A549 (cell line): ENCODE data around the gene STAM. TPM values are rescaled to one million over a fixed set of nuclear protein-coding genes. Genes with fewer than 3 reads are reported as not detected.
A peak's percentile ranks its signal among the peaks of the same experiment; 100 is the strongest.

Source experiments
- ATAC-seq, 2 experiments: fragments of 200-7000 bp in 1 of 2; fragments of >200 bp in 1 of 2; cut with Nextera tagmentation in 1 of 2; cut with Tn5 transposase in 1 of 2; 3 replicates each; pipeline versions ENCODE4 v1.8.0 to v1.9.1; 2018 to 2020; ENCODE audit warnings: mild to moderate bottlenecking in 1 of 2, moderate library complexity in 1 of 2
- CTCF ChIA-PET: fragments of 300-600 bp; sonication (Branson Sonifier 250); formaldehyde crosslinking; extraction: SDS; loops from one replicate; lab custom pipeline; 2021; ENCODE audit warnings: antibody characterized with exemption, inconsistent platforms; lab: Yijun Ruan, JAX
- POLR2A ChIA-PET: fragments of 350-600 bp; formaldehyde crosslinking; extraction: SDS; loops from one replicate; lab custom pipeline; 2021; ENCODE audit warnings: antibody characterized with exemption, inconsistent platforms; lab: Yijun Ruan, JAX
- DNase-seq, 2 experiments: peaks; one replicate each; pipeline versions ENCODE4 v3.0.0 to v3.0.0-alpha.2; 2011 to 2016; ENCODE audit warnings: low read depth in 1 of 2, low spot score in 1 of 2
- FAIRE-seq: peaks from 2 replicates; lab custom pipeline; 2011; peaks lifted over from hg19 to GRCh38; lab: Jason Lieb, UNC
- H3K27ac ChIP-seq, 2 experiments: fragments of >200 bp; sonication (Bioruptor Twin); formaldehyde crosslinking; 3 replicates each; pipeline ENCODE4 v1.5.1; 2016 to 2017
- H3K4me1 ChIP-seq: fragments of >200 bp; sonication (Bioruptor Twin); formaldehyde crosslinking; 3 replicates; pipeline ENCODE4 v1.6.1; 2016
- H3K4me2 ChIP-seq: fragments of >200 bp; sonication (Bioruptor Twin); formaldehyde crosslinking; 3 replicates; pipeline ENCODE4 v1.6.1; 2016
- H3K4me3 ChIP-seq: fragments of >200 bp; sonication (Bioruptor Twin); formaldehyde crosslinking; 3 replicates; pipeline ENCODE4 v1.5.1; 2016
- H3K9me3 ChIP-seq: fragments of >200 bp; sonication (Bioruptor Twin); formaldehyde crosslinking; 3 replicates; pipeline ENCODE4 v1.6.1; 2016
- CBX8 ChIP-seq: fragments of 200-600 bp; sonication (generic); IDR thresholded peaks from 2 replicates; pipeline ENCODE4 v1.6.1; 2016
- CEBPB ChIP-seq, 2 experiments: fragments of >200 bp in 1 of 2; sonication (Bioruptor Twin) in 1 of 2; formaldehyde crosslinking in 1 of 2; IDR thresholded peaks; 2 replicates each; pipeline ENCODE4 v1.6.1; 2012 to 2016
- CHD2 ChIP-seq: fragments of 150-350 bp; IDR thresholded peaks from 2 replicates; pipeline ENCODE4 v1.6.1; 2014; ENCODE audit warnings: low read length; ENCODE audit not compliant: partially characterized antibody
- EHMT2 ChIP-seq: fragments of 200-600 bp; sonication (generic); IDR thresholded peaks from 2 replicates; pipeline ENCODE4 v1.6.1; 2016; ENCODE audit warnings: antibody characterized with exemption, low read depth, mild to moderate bottlenecking, moderate library complexity
- ESRRA ChIP-seq: fragments of 150-350 bp; IDR thresholded peaks from 2 replicates; pipeline ENCODE4 v1.6.1; 2014; ENCODE audit warnings: mild to moderate bottlenecking, low read length, borderline replicate concordance
- FOXS1 ChIP-seq: fragments of 250-450 bp; sonication (Bioruptor Pico); IDR thresholded peaks from 2 replicates; pipeline ENCODE4 v1.5.0; 2020; ENCODE audit warnings: mild to moderate bottlenecking, moderate library complexity
- GATA3 ChIP-seq: IDR thresholded peaks from 2 replicates; pipeline ENCODE4 v1.6.1; 2012; ENCODE audit warnings: borderline replicate concordance
- HES2 ChIP-seq: fragments of >200 bp; sonication (Bioruptor Twin); formaldehyde crosslinking; IDR thresholded peaks from 2 replicates; pipeline ENCODE4 v1.6.1; 2016
- HOXA7 ChIP-seq: fragments of 250-450 bp; sonication (Bioruptor Pico); IDR thresholded peaks from 2 replicates; pipeline ENCODE4 v1.5.0; 2020; ENCODE audit warnings: mild to moderate bottlenecking, moderate library complexity
- HOXB13 ChIP-seq: fragments of 250-450 bp; sonication (Bioruptor Pico); IDR thresholded peaks from 2 replicates; pipeline ENCODE4 v1.5.0; 2020; ENCODE audit warnings: low read depth, mild to moderate bottlenecking, moderate library complexity
- JUNB ChIP-seq: fragments of >200 bp; sonication (Bioruptor Twin); formaldehyde crosslinking; IDR thresholded peaks from 2 replicates; pipeline ENCODE4 v1.6.1; 2016
- KDM1A ChIP-seq: fragments of 200-600 bp; sonication (generic); IDR thresholded peaks from 2 replicates; pipeline ENCODE4 v1.6.1; 2016; ENCODE audit warnings: low read depth, mild to moderate bottlenecking
- MAFK ChIP-seq: fragments of 450-650 bp; IDR thresholded peaks from 2 replicates; pipeline ENCODE4 v1.6.1; 2014; ENCODE audit not compliant: partially characterized antibody
- MAX ChIP-seq: IDR thresholded peaks from 2 replicates; pipeline ENCODE4 v1.6.1; 2012
- NPAS2 ChIP-seq: fragments of 250-450 bp; sonication (Bioruptor Pico); IDR thresholded peaks from 2 replicates; pipeline ENCODE4 v1.8.0; 2022; ENCODE audit warnings: mild to moderate bottlenecking, moderate library complexity, borderline replicate concordance
- NR3C1 ChIP-seq: fragments of >200 bp; sonication (Bioruptor Twin); formaldehyde crosslinking; IDR thresholded peaks from 3 replicates; pipeline ENCODE4 v1.6.1; 2017
- POLR2A ChIP-seq: IDR thresholded peaks from 2 replicates; pipeline ENCODE4 v1.6.1; 2012; ENCODE audit warnings: mild to moderate bottlenecking, low read length
- RARB ChIP-seq: fragments of 250-450 bp; sonication (Bioruptor Pico); IDR thresholded peaks from 2 replicates; pipeline ENCODE4 v1.8.0; 2021; ENCODE audit warnings: mild to moderate bottlenecking, moderate library complexity
- RNF2 ChIP-seq: fragments of 200-600 bp; sonication (generic); IDR thresholded peaks from 2 replicates; pipeline ENCODE4 v1.6.1; 2016; ENCODE audit warnings: low read depth, mild to moderate bottlenecking, antibody characterized with exemption, moderate library complexity, borderline replicate concordance
- SMC3 ChIP-seq: fragments of >200 bp; sonication (Bioruptor Twin); formaldehyde crosslinking; IDR thresholded peaks from 3 replicates; pipeline ENCODE4 v1.6.1; 2018; ENCODE audit warnings: inconsistent platforms
- SREBF2 ChIP-seq: fragments of 450-650 bp; IDR thresholded peaks from 2 replicates; pipeline ENCODE4 v1.6.1; 2014; ENCODE audit warnings: mild to moderate bottlenecking, moderate library complexity
- TP53 ChIP-seq: fragments of 250-450 bp; sonication (Bioruptor Pico); IDR thresholded peaks from 2 replicates; pipeline ENCODE4 v1.5.0; 2021; ENCODE audit warnings: mild to moderate bottlenecking, moderate library complexity
- ZSCAN20 ChIP-seq: fragments of 250-450 bp; sonication (Bioruptor Pico); IDR thresholded peaks from 2 replicates; pipeline ENCODE4 v1.8.0; 2022; ENCODE audit warnings: mild to moderate bottlenecking, moderate library complexity
- WGBS: methylation state at CpG from one replicate; pipeline ENCODE4 v1.1.6; 2017; ENCODE audit errors: missing lambda C conversion rate; 5-methylcytosine and 5-hydroxymethylcytosine counted together
- polyA plus RNA-seq, 4 experiments: library from polyadenylated mRNA; depleted of rRNA in 3 of 4; stranded (reverse); fragments of >200 nt; fragmentation: RNase III in 1 of 4; extraction: RNeasy Plus Mini Kit Qiagen cat#74134 plus additional on column Dnase treatment in 1 of 4; gene quantifications; 2 replicates in 3 of 4; 3 replicates in 1 of 4; pipeline ENCODE4 v1.2.3, GENCODE V29; 2011 to 2017
- TF ChIP-seq, protein P1 (sequence below): fragments of 200-600 bp; sonication (generic); IDR thresholded peaks from 2 replicates; pipeline ENCODE4 v1.6.1; 2016; ENCODE audit warnings: antibody characterized with exemption, mild to moderate bottlenecking, moderate library complexity

The STAM gene
- polyA plus RNA-seq, 2 of the 4 experiments (the other 2 are of a cell fraction): 24.4 to 51.7 TPM

GRCh38 chr10:17749890-17750289 is 105.9 kb downstream of the STAM start:
- POLR2A ChIA-PET: no interaction called here

GRCh38 chr10:17751781-17752445 is 108.0 kb downstream of the STAM start, which contains the start of gene TMEM236:
Gene TMEM236 (plus strand): TSS chr10:17752201. CDS start chr10:17752296, 95 bp downstream.
- CTCF ChIA-PET: no interaction called here
- ATAC-seq (no peak), FAIRE-seq (no peak), DNase-seq (no peak)
- Histone ChIP-seq H3K9me3 (no peaks in the 10 kb centered on the region), H3K27ac (0 out of 6 replicates have a peak within 1 kb of the TSS, but pooled peaks of 1 of the 2 experiments have one; percentile 11), H3K4me2 (no peak within 1 kb of the TSS), H3K4me3 (no peak within 1 kb of the TSS), H3K4me1 (peaks cover 6% of the 10 kb centered on the region; the same call in 1 of the 3 replicates)
- no peak for TF ChIP-seq HOXA7 (CRISPR knock-in tag)
- no peak for TF ChIP-seq MAFK
- POLR2A ChIA-PET: no interaction called here
- 76% methylated on average over 9 of the region's 9 CpGs for WGBS

More at GRCh38 chr10:17749890-17750289, 105.9 kb downstream of the STAM start:
- no peak for DNase-seq
- peaks cover 6% of the 10 kb centered on the region; the same call in 1 of the 3 replicates for H3K4me1 ChIP-seq
- CTCF ChIA-PET: interaction anchor here (4.8 kb wide), 1 partner anchor 12 kb away, joined by 18 read pairs; no protein-coding TSS in a partner anchor
- FAIRE-seq: no peak
- 87% methylated on average over 8 of the region's 8 CpGs for WGBS
- no peak overlapping the region for H3K4me2 ChIP-seq
- no peak overlapping the region for H3K4me3 ChIP-seq
- no peak for ATAC-seq
- no peaks in the 10 kb centered on the region for H3K9me3 ChIP-seq
- H3K27ac ChIP-seq: 0 out of 6 replicates have a peak overlapping the region, but pooled peaks of 1 of the 2 experiments have one; percentile 3
- no peak for TF ChIP-seq HES2
- TF ChIP-seq SREBF2: no peak
- TF ChIP-seq RARB (CRISPR knock-in tag): no peak
- no peak for TF ChIP-seq NR3C1
- no peak for TF ChIP-seq CEBPB (IDR thresholded peaks at IDR 0.05)
- TF ChIP-seq, all 56 proteins: peak for 0

- FAIRE-seq: no peak
- peak; percentile 47 to 61; a peak in 3 of 6 replicates for ATAC-seq
- Histone ChIP-seq H3K4me1 (no peaks in the 10 kb centered on the region), H3K4me2 (peak overlapping the region; percentile 42), H3K4me3 (no peak overlapping the region), H3K27ac (0 out of 6 replicates have a peak overlapping the region, but pooled peaks of 1 of the 2 experiments have one; percentile 5), H3K9me3 (no peaks in the 10 kb centered on the region)
- DNase-seq: peak; percentile 7 to 21
- peak; percentile 7 for TF ChIP-seq MAFK
- no peak for TF ChIP-seq ESRRA
- ChIA-PET CTCF (interaction anchor here (0.6 to 3.0 kb wide), 5 partner anchors 11 to 631 kb away, joined by 3 to 11 read pairs (median 5); no protein-coding TSS in a partner anchor), POLR2A (interaction anchor here (1.0 kb wide), 1 partner anchor 79 kb away, joined by 5 read pairs; no protein-coding TSS in a partner anchor)
- 61% methylated on average over 7 of the region's 7 CpGs for WGBS
Measured at GRCh38 chr10:17756557-17757217, 112.7 kb downstream of the STAM start.

DNA sequence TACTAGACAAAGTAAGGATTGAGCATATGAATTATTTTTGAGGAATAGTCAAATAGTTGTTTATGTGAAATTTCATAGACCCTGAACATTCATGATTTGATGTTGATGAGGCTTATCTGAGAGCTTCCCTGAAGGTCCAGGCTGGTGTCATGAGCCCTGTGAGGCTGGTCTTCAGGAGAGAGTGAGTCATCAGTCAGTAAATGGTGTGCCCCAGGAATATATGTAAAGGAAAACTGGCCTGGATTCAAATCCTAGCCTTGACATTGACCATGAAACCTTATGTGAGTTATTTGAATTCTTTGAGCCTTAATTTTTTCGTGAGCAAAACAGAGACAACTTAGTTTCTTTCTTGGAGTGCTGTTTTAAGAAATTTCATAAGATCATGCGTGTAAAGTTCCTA is 114.2 kb downstream of the STAM start:
- H3K9me3 ChIP-seq: no peaks in the 10 kb centered on the region
- FAIRE-seq (no peak), DNase-seq (no peak), ATAC-seq (no peak)
- no peak for TF ChIP-seq FOXS1 (CRISPR knock-in tag)
- no peak for TF ChIP-seq KDM1A
- TF ChIP-seq EHMT2: no peak
- TF ChIP-seq TP53 (CRISPR knock-in tag): no peak
- no peak for TF ChIP-seq MAX
- TF ChIP-seq, protein P1, sequence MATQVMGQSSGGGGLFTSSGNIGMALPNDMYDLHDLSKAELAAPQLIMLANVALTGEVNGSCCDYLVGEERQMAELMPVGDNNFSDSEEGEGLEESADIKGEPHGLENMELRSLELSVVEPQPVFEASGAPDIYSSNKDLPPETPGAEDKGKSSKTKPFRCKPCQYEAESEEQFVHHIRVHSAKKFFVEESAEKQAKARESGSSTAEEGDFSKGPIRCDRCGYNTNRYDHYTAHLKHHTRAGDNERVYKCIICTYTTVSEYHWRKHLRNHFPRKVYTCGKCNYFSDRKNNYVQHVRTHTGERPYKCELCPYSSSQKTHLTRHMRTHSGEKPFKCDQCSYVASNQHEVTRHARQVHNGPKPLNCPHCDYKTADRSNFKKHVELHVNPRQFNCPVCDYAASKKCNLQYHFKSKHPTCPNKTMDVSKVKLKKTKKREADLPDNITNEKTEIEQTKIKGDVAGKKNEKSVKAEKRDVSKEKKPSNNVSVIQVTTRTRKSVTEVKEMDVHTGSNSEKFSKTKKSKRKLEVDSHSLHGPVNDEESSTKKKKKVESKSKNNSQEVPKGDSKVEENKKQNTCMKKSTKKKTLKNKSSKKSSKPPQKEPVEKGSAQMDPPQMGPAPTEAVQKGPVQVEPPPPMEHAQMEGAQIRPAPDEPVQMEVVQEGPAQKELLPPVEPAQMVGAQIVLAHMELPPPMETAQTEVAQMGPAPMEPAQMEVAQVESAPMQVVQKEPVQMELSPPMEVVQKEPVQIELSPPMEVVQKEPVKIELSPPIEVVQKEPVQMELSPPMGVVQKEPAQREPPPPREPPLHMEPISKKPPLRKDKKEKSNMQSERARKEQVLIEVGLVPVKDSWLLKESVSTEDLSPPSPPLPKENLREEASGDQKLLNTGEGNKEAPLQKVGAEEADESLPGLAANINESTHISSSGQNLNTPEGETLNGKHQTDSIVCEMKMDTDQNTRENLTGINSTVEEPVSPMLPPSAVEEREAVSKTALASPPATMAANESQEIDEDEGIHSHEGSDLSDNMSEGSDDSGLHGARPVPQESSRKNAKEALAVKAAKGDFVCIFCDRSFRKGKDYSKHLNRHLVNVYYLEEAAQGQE: no peak
- TF ChIP-seq NPAS2 (CRISPR knock-in tag): no peak
- TF ChIP-seq HOXA7 (CRISPR knock-in tag): no peak
- TF ChIP-seq ZSCAN20 (CRISPR knock-in tag): no peak
- TF ChIP-seq SREBF2: no peak
- TF ChIP-seq CBX8: no peak
- TF ChIP-seq ESRRA: no peak
- no peak for TF ChIP-seq GATA3
- TF ChIP-seq JUNB: no peak
- TF ChIP-seq SMC3: no peak
- no peak for TF ChIP-seq POLR2A
- TF ChIP-seq CHD2: no peak
- no peak for TF ChIP-seq RNF2
- no peak for TF ChIP-seq HOXB13
- H3K27ac ChIP-seq: no peak overlapping the region
- H3K4me2 ChIP-seq: no peak overlapping the region
- H3K4me3 ChIP-seq: no peak overlapping the region
- 75% methylated on average over 2 of the region's 2 CpGs for WGBS
- H3K4me1 ChIP-seq: peaks cover 5% of the 10 kb centered on the region; the same call in 1 of the 3 replicates
- CTCF ChIA-PET: interaction anchor here (1.1 to 3.0 kb wide), 4 partner anchors 13 to 458 kb away, joined by 3 to 11 read pairs (median 6); no protein-coding TSS in a partner anchor
- POLR2A ChIA-PET: no interaction called here
